Activated T-cell treated with anti-CD3 and anti-CD28 coated beads, Interleukin-2, amount 50 U/mL, for 1 hour (primary cell): ENCODE results near the gene CDH12.
"Not testable (repeated sequence)": the region's sequence is repeated elsewhere in the genome, so short reads cannot be mapped to it uniquely, and the experiment has no call there.

ENCODE experiments used
- DNase-seq: peaks from one replicate; pipeline ENCODE4 v3.0.0-alpha.2; 2020

Gene CDH12

DNA sequence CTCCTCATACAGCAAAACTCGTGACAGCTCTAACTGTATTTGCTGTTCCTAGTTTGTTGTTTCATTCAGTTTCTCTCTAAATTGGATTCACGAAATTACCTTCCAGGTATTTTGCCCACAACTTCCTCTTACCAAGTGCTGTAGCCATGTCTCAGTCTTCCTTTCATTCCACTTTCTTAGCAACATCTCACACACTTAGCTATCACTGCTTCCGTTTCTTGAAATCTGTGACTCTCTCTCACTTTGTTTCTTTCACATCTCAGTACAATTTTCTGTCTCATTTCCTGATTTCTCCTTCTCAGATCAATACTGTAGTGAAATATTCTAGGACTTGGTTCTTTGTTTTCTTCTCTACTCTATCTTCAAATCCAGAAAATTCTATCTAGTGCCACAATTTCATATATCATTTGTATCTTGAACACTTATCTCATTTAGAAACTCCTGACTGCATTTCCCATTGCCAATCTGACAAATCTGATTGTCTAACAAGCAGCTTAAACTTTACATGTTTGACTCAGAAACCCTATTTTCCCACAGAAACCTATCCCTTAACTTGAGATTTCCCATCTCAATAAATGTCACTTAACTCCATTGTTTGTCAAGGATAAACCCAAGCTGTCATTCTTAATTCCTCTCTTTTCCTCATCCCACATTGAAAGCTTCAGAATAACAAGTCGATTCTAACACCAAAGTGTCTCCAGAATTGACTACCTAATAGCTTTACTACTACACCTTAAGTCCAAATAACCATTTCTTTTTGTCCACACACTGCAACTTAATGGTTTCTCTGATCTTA lies 303.1 kb downstream of the CDH12 start:
- no peak for DNase-seq

DNA sequence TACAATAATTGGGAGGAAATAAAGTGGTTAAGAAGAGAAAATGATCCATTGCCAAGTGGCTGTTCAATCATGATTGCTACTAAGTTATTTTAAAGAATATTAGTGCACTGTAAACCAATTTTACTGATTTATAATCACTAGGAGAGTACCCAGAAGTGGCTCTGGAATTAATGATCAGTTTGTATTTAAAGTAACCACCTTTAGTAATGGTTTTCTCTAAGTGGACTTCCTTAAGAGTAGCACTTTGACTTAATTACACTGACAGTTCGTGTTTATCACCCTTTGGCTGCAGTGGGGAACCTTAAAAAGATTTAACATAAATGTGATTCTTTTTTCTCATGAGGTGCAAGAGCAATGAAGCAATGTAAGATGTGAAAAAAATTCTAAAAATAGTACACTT lies 310.8 kb downstream of the CDH12 start:
- no peak for DNase-seq

- no peak for DNase-seq
Measured at GRCh38 chr5:22541037-22541436, 312.1 kb downstream of the CDH12 start.

DNA sequence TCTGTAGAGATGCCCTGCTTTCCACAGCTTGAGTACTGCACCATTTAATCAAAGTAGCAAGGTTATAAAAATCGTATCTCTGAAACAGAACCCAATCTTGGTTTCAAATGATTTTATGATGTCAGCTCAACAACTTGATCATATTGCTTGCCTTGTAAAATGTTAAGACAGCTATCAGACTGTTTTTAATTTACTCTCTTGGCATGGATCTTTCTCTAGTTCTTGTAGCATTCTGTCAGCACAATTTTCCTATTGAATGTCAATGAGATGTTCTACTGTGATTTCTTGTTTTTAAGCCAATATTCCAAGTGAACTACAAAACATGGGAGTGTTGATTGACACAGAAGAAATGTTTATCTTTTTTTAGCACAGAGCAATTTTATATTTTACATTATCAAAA lies 313.4 kb downstream of the CDH12 start:
- DNase-seq = no peak

- DNase-seq = no peak
Measured at GRCh38 chr5:22531986-22532385, 321.2 kb downstream of the CDH12 start.

GRCh38 chr5:22521521-22521920 lies 331.6 kb downstream of the CDH12 start:
- no peak for DNase-seq

DNA sequence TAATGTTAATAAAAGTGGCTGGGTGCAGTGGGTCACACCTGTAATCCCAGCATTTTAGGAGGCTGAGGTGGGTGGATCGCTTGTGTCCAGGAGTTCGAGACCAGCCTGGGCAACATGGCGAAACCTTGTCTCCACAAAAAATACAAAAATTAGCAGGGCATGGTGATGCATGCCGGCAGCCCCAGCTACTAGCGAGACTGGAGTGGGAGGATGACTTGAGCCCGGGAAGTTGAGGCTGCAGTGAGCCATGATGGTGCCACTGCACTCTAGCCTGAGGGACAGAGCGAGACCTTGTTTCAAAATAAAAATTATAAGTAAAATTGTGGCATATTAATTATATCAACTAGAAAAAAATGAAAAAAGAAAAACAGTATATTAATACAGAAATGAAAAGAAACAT lies 336.6 kb downstream of the CDH12 start:
- DNase-seq = not testable (repeated sequence)

GRCh38 chr5:22514231-22514630 lies 338.9 kb downstream of the CDH12 start:
- DNase-seq = no peak

DNA sequence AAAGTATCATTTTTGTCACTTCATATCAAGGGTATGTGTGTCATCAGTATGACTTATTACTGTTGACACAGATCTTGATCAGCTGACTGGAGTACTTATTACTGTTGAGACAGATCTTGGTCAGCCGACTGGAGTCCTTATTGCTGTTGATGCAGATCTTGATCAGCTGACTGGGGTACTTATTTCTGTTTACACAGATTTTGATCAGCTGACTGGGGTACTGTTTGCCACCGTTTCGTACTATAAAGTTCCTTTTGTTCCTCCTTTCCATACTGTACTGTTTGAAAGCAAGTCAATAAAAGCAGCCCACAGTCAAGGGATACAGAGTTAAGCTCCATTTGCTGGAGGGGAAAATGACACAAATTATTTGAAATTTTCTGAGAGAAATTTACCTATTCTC lies 347.3 kb downstream of the CDH12 start:
- no peak for DNase-seq

DNA sequence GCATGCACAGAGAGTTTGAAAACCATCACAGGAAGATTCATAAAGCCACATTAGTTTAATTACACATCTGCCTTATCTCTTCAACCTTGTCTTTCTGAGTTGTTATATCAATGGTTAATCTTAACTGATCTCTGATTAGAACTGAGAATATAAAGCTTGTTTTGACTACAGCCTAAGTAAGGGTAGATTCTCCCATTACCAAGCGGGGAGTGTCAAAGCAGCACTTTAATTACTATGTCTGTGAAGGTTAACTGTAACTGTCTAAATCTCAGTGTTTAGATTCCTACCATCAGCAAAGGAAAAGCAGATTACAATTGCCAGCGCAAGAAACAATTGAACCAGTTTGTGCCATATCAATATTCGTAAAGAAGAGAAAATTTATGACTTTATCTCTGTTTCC lies 348.7 kb downstream of the CDH12 start:
- DNase-seq = no peak

DNA sequence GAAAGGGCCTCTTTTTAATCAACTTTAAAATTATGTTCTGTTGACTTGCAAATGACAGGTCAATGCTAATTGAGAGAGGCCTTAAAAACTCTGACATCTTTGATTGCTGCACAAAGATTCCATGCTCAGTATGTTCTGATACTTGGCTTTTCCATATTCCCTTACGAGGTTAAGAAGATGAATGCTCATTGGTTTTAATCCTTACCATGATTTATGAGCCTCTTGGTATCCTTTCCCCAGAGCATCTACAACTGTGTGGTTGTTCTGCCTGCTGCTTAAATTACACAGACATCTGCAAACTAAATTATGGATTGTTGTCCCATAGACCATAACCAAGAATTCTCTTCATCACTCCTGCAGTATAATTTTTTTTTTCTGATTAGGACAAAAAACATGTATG lies 352.6 kb downstream of the CDH12 start:
- DNase-seq = no peak

DNA sequence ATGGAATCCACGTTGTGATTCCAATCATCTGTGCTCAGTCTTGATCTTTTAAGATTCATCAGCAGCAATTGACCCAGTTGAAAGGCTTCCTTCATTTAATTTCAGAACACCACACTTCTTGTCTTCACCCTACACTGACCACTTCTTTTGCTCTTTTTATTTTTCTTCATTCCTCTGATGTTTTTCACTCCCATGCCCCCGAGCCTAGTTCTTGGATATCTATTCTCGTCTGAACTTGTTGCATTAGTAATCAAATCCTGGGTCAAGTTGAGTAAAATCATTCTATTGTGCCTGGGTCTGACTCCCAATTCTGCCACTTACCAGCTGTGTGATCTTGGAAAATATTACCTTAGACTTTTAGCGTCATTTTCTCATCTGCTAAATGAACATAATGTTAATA lies 356.5 kb downstream of the CDH12 start:
- DNase-seq = no peak

DNA sequence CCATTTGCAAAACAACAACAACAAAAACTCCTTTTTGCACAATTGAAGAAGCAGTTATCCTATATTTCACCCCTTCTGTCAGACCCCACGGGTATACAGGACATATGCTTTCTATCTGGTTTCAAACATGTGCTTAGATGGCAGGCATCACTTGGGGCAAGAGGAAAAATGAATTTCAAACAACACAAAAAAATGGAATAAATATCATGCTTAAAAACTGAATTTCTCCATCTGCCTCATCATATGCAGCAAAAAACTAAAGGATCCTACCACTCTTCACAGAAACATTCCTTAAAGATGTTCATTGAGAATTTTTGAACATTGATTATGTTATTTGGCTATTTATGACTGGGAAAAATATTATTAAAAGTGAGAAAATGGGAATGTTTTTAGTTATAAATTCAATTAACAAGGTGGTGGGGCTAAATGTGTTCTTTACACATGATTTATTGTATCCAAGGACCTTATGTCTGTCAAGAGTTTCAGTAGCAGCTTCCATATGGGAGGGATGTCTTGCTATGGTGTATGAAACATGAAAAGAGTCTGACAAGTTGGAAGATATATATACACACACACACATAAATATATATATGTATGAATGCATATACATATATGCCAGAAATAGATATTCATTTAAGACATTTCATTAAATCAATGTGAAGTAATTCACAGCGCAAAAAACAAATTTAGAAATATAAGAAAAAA lies 358.0 kb downstream of the CDH12 start:
- DNase-seq = no peak

- no peak for DNase-seq
Measured at GRCh38 chr5:22488427-22488826, 364.7 kb downstream of the CDH12 start.

DNA sequence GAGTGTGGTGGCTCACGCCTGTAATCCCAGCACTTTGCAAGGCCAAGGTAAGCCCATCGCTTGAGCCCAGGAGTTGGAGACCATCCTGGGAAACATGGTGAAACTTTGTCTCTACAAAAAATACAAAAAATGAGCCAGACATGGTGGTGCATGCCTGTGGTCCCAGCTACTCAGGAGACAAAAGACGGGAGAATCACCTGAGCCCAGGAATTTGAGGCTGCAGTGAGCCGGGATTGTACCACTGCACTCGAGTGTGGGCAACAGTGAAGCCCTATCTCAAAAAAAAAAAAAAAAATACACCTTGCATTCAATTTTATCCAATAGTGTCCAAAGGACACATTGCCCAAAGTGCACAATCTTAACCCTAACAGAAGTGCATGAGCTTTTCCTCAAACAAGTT lies 372.8 kb downstream of the CDH12 start:
- no peak for DNase-seq

GRCh38 chr5:22473886-22474285 lies 379.3 kb downstream of the CDH12 start:
- DNase-seq = no peak

- no peak for DNase-seq
Measured at GRCh38 chr5:22471154-22471553, 382.0 kb downstream of the CDH12 start.

DNA sequence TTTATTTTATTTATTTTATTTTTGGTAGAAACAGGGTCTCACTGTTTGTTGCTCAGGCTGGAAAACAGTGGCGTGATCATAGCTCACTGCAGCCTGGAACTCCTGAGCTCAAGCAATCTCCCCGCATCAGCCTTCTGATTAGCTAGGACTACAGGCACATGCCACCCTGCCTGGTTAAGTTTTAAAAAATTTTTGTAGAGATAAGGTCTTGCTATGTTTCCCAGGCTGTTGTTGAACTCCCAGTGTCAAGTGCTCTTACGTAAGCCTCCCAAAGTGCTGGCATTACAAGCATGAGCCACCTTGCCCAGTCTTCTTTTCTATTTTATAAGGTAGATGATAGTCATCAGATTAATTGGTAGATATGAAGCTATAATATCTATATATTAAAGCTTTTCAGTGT lies 382.7 kb downstream of the CDH12 start:
- DNase-seq = no peak

GRCh38 chr5:22465616-22466015 lies 387.5 kb downstream of the CDH12 start:
- DNase-seq = no peak

GRCh38 chr5:22465177-22465576 lies 388.0 kb downstream of the CDH12 start:
- DNase-seq = no peak

DNA sequence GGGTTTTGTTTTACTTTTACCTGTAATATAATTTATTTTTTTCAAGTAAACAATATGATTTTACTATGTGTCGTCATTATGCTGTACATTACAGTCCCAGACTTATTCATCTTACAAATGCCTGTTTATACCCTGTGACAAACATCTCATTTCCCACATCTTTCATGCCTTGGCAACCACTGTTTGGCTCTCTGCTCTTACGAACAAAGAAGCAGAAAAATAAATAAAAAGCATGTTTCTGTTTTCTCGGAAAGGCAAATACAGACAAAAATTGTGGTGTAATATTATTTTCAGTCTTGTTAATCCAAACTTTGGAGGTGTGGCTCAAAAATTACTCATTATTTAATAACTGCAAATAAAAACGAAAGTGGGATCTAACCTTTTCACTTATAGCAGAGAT lies 393.0 kb downstream of the CDH12 start:
- DNase-seq = no peak

- DNase-seq = no peak
Measured at GRCh38 chr5:22432905-22433304, 420.2 kb downstream of the CDH12 start.

- DNase-seq = no peak
Measured at GRCh38 chr5:22431840-22432239, 421.3 kb downstream of the CDH12 start.

DNA sequence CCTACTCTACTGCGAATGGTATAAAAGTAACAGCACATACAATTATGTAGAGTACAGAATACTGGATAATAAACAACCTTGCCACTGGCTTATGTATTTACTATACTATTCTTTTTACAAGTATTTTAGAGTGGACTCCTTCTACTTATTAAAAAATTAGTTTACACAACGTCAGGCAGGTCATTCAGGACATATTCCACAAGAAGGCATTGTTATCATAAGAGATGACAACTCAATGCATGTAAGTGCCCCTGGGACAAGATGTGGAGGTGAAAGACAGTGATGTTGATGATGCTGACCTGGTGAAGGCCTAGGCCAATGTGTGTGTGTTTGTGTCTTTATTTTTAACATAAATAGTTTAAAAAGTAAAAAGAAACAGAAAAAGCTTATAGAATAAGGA lies 421.7 kb downstream of the CDH12 start:
- no peak for DNase-seq
